K562 (cell line): ENCODE results near the gene USP32. TPM values are rescaled to one million over a fixed set of nuclear protein-coding genes. Genes with fewer than 3 reads are reported as not detected.
A peak's percentile ranks its signal among the peaks of the same experiment; 100 is the strongest.

Experiments used
- CHD7 ChIP-seq: fragments of 200-600 bp; sonication (generic); IDR thresholded peaks from one replicate; pipeline ENCODE4 v1.6.1; 2012; ENCODE audit warnings: mild to moderate bottlenecking, low read depth, low read length, inconsistent platforms
- ERF ChIP-seq: fragments of 450-650 bp; formaldehyde crosslinking; IDR thresholded peaks from 2 replicates; pipeline ENCODE4 v1.4.0; 2020; ENCODE audit warnings: mild to moderate bottlenecking, mixed read lengths
- GABPA ChIP-seq: fragments of 200-800 bp; sonication (Bioruptor generic); conservative IDR thresholded peaks from 2 replicates; pipeline ENCODE4 v1.6.1; 2016; ENCODE audit warnings: low read depth, missing genetic modification characterization, missing compliant biosample characterization
- HMG20B ChIP-seq: fragments of 250-450 bp; sonication (Bioruptor Pico); IDR thresholded peaks from 2 replicates; pipeline ENCODE4 v1.5.0; 2021; ENCODE audit warnings: mild to moderate bottlenecking
- KAT2B ChIP-seq: IDR thresholded peaks from one replicate; pipeline ENCODE4 v1.6.1; 2012; ENCODE audit warnings: low read depth, mild to moderate bottlenecking, control low read depth, inconsistent platforms, low read length, moderate library complexity
- KLF10 ChIP-seq: fragments of 250-450 bp; sonication (Bioruptor Pico); IDR thresholded peaks from 2 replicates; pipeline ENCODE4 v1.6.1; 2021; ENCODE audit warnings: matching md5 sums
- NFIX ChIP-seq: fragments of 250-450 bp; sonication (Bioruptor Pico); IDR thresholded peaks from 2 replicates; pipeline ENCODE4 v1.4.0; 2020; ENCODE audit warnings: low read depth, mild to moderate bottlenecking, moderate library complexity
- POU5F1 ChIP-seq: fragments of 150-350 bp; IDR thresholded peaks from 2 replicates; pipeline ENCODE4 v1.6.1; 2014; ENCODE audit warnings: borderline replicate concordance, low read length, low read depth, mild to moderate bottlenecking; ENCODE audit not compliant: partially characterized antibody
- RUNX1 ChIP-seq: sonication (generic); IDR thresholded peaks from 2 replicates; pipeline ENCODE4 v1.6.1; 2016; ENCODE audit warnings: antibody characterized with exemption, low read depth
- SNAPC5 ChIP-seq: fragments of 250-450 bp; sonication (Bioruptor Pico); IDR thresholded peaks from 2 replicates; pipeline ENCODE4 v1.8.0; 2021; ENCODE audit warnings: moderate library complexity, mild to moderate bottlenecking, inconsistent platforms
- SP2 ChIP-seq: IDR thresholded peaks from 2 replicates; pipeline ENCODE4 v1.6.1; 2011; ENCODE audit warnings: mild to moderate bottlenecking, low read depth, low read length, moderate library complexity; ENCODE audit not compliant: poor library complexity, severe bottlenecking; ENCODE audit errors: extremely low read depth
- TCF3 ChIP-seq: sonication (generic); formaldehyde crosslinking; IDR thresholded peaks from 2 replicates; pipeline ENCODE4 v1.4.0; 2020; ENCODE audit warnings: mild to moderate bottlenecking, missing genetic modification reagents
- ZNF212 ChIP-seq: fragments of 450-650 bp; formaldehyde crosslinking; IDR thresholded peaks from 2 replicates; pipeline ENCODE4 v1.4.0; 2020; ENCODE audit warnings: mild to moderate bottlenecking
- ZNF217 ChIP-seq: sonication (generic); formaldehyde crosslinking; IDR thresholded peaks from 2 replicates; pipeline ENCODE4 v1.8.0; 2022; ENCODE audit warnings: mild to moderate bottlenecking, missing genetic modification reagents
- ZNF507 ChIP-seq: conservative IDR thresholded peaks from 2 replicates; pipeline ENCODE4 v1.6.1; 2017; ENCODE audit warnings: missing genetic modification characterization, missing compliant biosample characterization
- polyA plus RNA-seq, 8 experiments: library from polyadenylated mRNA; depleted of rRNA in 4 of 8; stranded (reverse) in 5 of 8; unstranded in 3 of 8; fragments of >200 nt; fragmentation: Nextera tagmentation in 2 of 8; fragmentation: Illumina TruSeq in 1 of 8; extraction: Ambion mirVana in 2 of 8; extraction: Trizol in 1 of 8; gene quantifications; 2 replicates each; pipeline versions ENCODE4 v1.2.1 to v1.2.3, GENCODE V29; 2011 to 2014; ENCODE audit warnings: inconsistent platforms in 1 of 8, missing spikeins in 1 of 8
- total RNA-seq, 7 experiments: library from RNA; depleted of rRNA in 6 of 7; stranded (reverse); fragments of >200 nt in 6 of 7; fragmentation: Illumina TruSeq in 2 of 7; extraction: Trizol in 2 of 7; gene quantifications; 2 replicates each; pipeline versions ENCODE4 v1.2.1 to v1.2.3, GENCODE V29; 2011 to 2021; ENCODE audit warnings: low replicate concordance in 1 of 7

Gene USP32
- total and polyA plus RNA-seq, 9 of the 15 experiments (the other 6 are each of a cell fraction or from before 2014, with no cell fraction given), result 18.0 to 69.3 (median 47.1) TPM

- TF ChIP-seq SP2 (no peak), TCF3 (CRISPR knock-in tag) (no peak), KAT2B (no peak), ZNF507 (tag) (no peak), NFIX (CRISPR knock-in tag) (no peak), HMG20B (CRISPR knock-in tag) (no peak), SNAPC5 (CRISPR knock-in tag) (no peak), GABPA (tag) (peak; percentile 44), ERF (peak; percentile 78; the same call in 1 of the 2 replicates), KLF10 (no peak), ZNF212 (CRISPR knock-in tag) (no peak), ZNF217 (CRISPR knock-in tag) (0 out of 2 replicates have a peak, but pooled peaks have one; percentile 24), RUNX1 (0 out of 2 replicates have a peak, but pooled peaks have one; percentile 26), CHD7 (no peak), POU5F1 (no peak)
Measured at GRCh38 chr17:60139438-60140285, 252.3 kb downstream of the USP32 start (continued).
